IMR-90 (cell line): ENCODE results near the gene SLC25A22. TPM values are rescaled to one million over a fixed set of nuclear protein-coding genes. Genes with fewer than 3 reads are reported as not detected.
A peak's percentile ranks its signal among the peaks of the same experiment; 100 is the strongest.

Experiments
- ATAC-seq: fragments of 200-7000 bp; cut with Tn5 transposase; 2 replicates; pipeline ENCODE4 v1.9.1; 2020; ENCODE audit warnings: low read depth, mild to moderate bottlenecking, moderate library complexity
- BruUV-seq: library from RNA; stranded (reverse); fragments of 400-500 nt; replicated peaks from 2 replicates; lab custom pipeline; 2021; lab: Mats Ljungman, UMichigan
- CTCF ChIA-PET: fragments of 300-600 bp; formaldehyde crosslinking; extraction: SDS; loops from one replicate; lab custom pipeline; 2021; ENCODE audit warnings: antibody characterized with exemption; lab: Yijun Ruan, JAX
- POLR2A ChIA-PET: fragments of 300-600 bp; sonication (Branson Sonifier 250); formaldehyde crosslinking; loops from one replicate; lab custom pipeline; 2022; ENCODE audit warnings: antibody characterized with exemption; ENCODE audit not compliant: unreplicated experiment; lab: Charles Lee
- DNase-seq: peaks from one replicate; pipeline ENCODE4 v3.0.0; 2013
- H2AFZ ChIP-seq: replicated peaks from 2 replicates; pipeline ENCODE3; 2013; ENCODE audit warnings: low read length, mild to moderate bottlenecking; ENCODE audit not compliant: poor library complexity
- H2AK5ac ChIP-seq: 2 replicates; pipeline ENCODE4 v1.6.1; 2013; ENCODE audit warnings: low read depth, low read length, inconsistent platforms
- H2AK9ac ChIP-seq: replicated peaks from 2 replicates; pipeline ENCODE3; 2013; ENCODE audit warnings: mild to moderate bottlenecking, low read depth, low read length, moderate library complexity; ENCODE audit not compliant: poor library complexity
- H2BK120ac ChIP-seq: 2 replicates; pipeline ENCODE4 v1.6.1; 2013; ENCODE audit warnings: low read depth, low read length, inconsistent platforms
- H2BK15ac ChIP-seq: 3 replicates; pipeline ENCODE4 v1.6.1; 2013; ENCODE audit warnings: low read depth, low read length, inconsistent platforms
- H2BK20ac ChIP-seq: 2 replicates; pipeline ENCODE4 v1.6.1; 2013; ENCODE audit warnings: low read depth, mild to moderate bottlenecking, inconsistent platforms, low read length, moderate library complexity
- H2BK5ac ChIP-seq: 2 replicates; pipeline ENCODE4 v1.6.1; 2013; ENCODE audit warnings: mild to moderate bottlenecking, low read depth, low read length, inconsistent platforms; ENCODE audit not compliant: poor library complexity, severe bottlenecking
- H3K14ac ChIP-seq: replicated peaks from 2 replicates; pipeline ENCODE4 v1.6.1; 2013; ENCODE audit warnings: low read depth, low read length, inconsistent platforms
- H3K18ac ChIP-seq: 2 replicates; pipeline ENCODE4 v1.6.1; 2013; ENCODE audit warnings: low read depth, low read length, control low read depth
- H3K23ac ChIP-seq: 2 replicates; pipeline ENCODE4 v1.6.1; 2013; ENCODE audit warnings: low read depth, low read length, inconsistent platforms
- H3K27ac ChIP-seq: 2 replicates; pipeline ENCODE4 v1.5.1; 2013; ENCODE audit warnings: mild to moderate bottlenecking, control low read depth, low read length; ENCODE audit not compliant: insufficient read depth
- H3K27me3 ChIP-seq: 2 replicates; pipeline ENCODE4 v1.6.1; 2013; ENCODE audit warnings: low read length; ENCODE audit not compliant: control insufficient read depth, insufficient read depth
- H3K36me3 ChIP-seq: 2 replicates; pipeline ENCODE4 v1.6.1; 2013; ENCODE audit warnings: low read length, mixed read lengths; ENCODE audit not compliant: control insufficient read depth, insufficient read depth
- H3K4ac ChIP-seq: 2 replicates; pipeline ENCODE4 v1.6.1; 2013; ENCODE audit warnings: low read depth, low read length, inconsistent platforms
- H3K4me1 ChIP-seq: 2 replicates; pipeline ENCODE4 v1.6.1; 2013; ENCODE audit warnings: low read length, mixed read lengths; ENCODE audit not compliant: control insufficient read depth, insufficient read depth
- H3K4me2 ChIP-seq: 2 replicates; pipeline ENCODE4 v1.6.1; 2013; ENCODE audit warnings: low read depth, mild to moderate bottlenecking, control low read depth, low read length, moderate library complexity
- H3K4me3 ChIP-seq: 2 replicates; pipeline ENCODE4 v1.5.1; 2013; ENCODE audit warnings: low read depth, mild to moderate bottlenecking, control low read depth, low read length, moderate library complexity; ENCODE audit not compliant: insufficient read depth
- H3K56ac ChIP-seq: 2 replicates; pipeline ENCODE4 v1.6.1; 2013; ENCODE audit warnings: low read length, inconsistent platforms; ENCODE audit not compliant: insufficient read depth; ENCODE audit errors: extremely low read depth
- H3K79me1 ChIP-seq, 2 experiments: 2 replicates each; pipeline ENCODE4 v1.6.1; 2013; ENCODE audit warnings: low read length in 2 of 2, inconsistent platforms in 1 of 2, low read depth in 1 of 2
- H3K9ac ChIP-seq: 2 replicates; pipeline ENCODE4 v1.6.1; 2013; ENCODE audit warnings: low read depth, low read length, control low read depth
- H3K9me1 ChIP-seq: 2 replicates; pipeline ENCODE4 v1.6.1; 2013; ENCODE audit warnings: low read length, inconsistent platforms; ENCODE audit not compliant: insufficient read depth
- H3K9me3 ChIP-seq: 2 replicates; pipeline ENCODE4 v1.6.1; 2013; ENCODE audit warnings: low read length; ENCODE audit not compliant: control insufficient read depth, insufficient read depth
- H4K20me1 ChIP-seq: 2 replicates; pipeline ENCODE4 v1.6.1; 2013; ENCODE audit warnings: low read length, inconsistent platforms; ENCODE audit not compliant: insufficient read depth
- H4K5ac ChIP-seq: 2 replicates; pipeline ENCODE4 v1.6.1; 2013; ENCODE audit warnings: mild to moderate bottlenecking, low read depth, low read length, control low read depth
- H4K8ac ChIP-seq, 2 experiments: 2 replicates each; pipeline ENCODE4 v1.6.1; 2013; ENCODE audit warnings: low read depth in 2 of 2, low read length in 2 of 2, control low read depth in 1 of 2, inconsistent platforms in 1 of 2
- H4K91ac ChIP-seq: 2 replicates; pipeline ENCODE4 v1.6.1; 2013; ENCODE audit warnings: low read depth, low read length, inconsistent platforms; ENCODE audit not compliant: insufficient read depth
- MAFK ChIP-seq: IDR thresholded peaks from 2 replicates; pipeline ENCODE4 v1.6.1; 2012; ENCODE audit warnings: low read depth, low read length, improper control_type of control experiment
- NFE2L2 ChIP-seq: fragments of 150-350 bp; IDR thresholded peaks from 2 replicates; pipeline ENCODE4 v1.6.1; 2016; ENCODE audit warnings: low read depth, mild to moderate bottlenecking, low read length
- WGBS, 2 experiments: methylation state at CpG; one replicate each; pipeline versions ENCODE4 v1.1.5 to v1.1.7; 2013; ENCODE audit warnings: missing lambda C conversion rate in 2 of 2; ENCODE audit not compliant: insufficient read length in 1 of 2; ENCODE audit errors: extremely low coverage in 2 of 2; 5-methylcytosine and 5-hydroxymethylcytosine counted together
- dilution Hi-C: fragments of 300-500 bp; cut with HindIII; formaldehyde crosslinking; loops from one replicate; pipeline ENCODE4 v1.14.3; 2018; ENCODE audit warnings: low sequenced_read_pairs; ENCODE audit not compliant: unreplicated experiment
- in situ Hi-C: fragments of 300-500 bp; cut with MboI; formaldehyde crosslinking; loops from 3 replicates; pipeline ENCODE4 v1.14.3; 2019; ENCODE audit warnings: low sequenced_read_pairs, inconsistent platforms, mixed read lengths
- intact Hi-C: fragments of 100-400 bp; cut with micrococcal nuclease; formaldehyde crosslinking; loops from 2 replicates; pipeline ENCODE4 v1.10.0; 2022
- polyA plus RNA-seq, 3 experiments: library from polyadenylated mRNA; depleted of rRNA; stranded (reverse); fragments of >200 nt; gene quantifications; 2 replicates each; pipeline ENCODE4 v1.2.3, GENCODE V29; 2012; ENCODE audit warnings: low replicate concordance in 1 of 3
- total RNA-seq: library from RNA; depleted of rRNA; stranded (reverse); fragments of >200 nt; gene quantifications from 2 replicates; pipeline ENCODE4 v1.2.3, GENCODE V29; 2012
- TF ChIP-seq, protein P1 (sequence below): fragments of 150-350 bp; IDR thresholded peaks from 2 replicates; pipeline ENCODE4 v1.6.1; 2016; ENCODE audit warnings: low read depth, mild to moderate bottlenecking, low read length, moderate library complexity, borderline replicate concordance

The SLC25A22 gene
- total and polyA plus RNA-seq, 2 of the 4 experiments (the other 2 are of a cell fraction), result 8.2 to 41.3 TPM

DNA sequence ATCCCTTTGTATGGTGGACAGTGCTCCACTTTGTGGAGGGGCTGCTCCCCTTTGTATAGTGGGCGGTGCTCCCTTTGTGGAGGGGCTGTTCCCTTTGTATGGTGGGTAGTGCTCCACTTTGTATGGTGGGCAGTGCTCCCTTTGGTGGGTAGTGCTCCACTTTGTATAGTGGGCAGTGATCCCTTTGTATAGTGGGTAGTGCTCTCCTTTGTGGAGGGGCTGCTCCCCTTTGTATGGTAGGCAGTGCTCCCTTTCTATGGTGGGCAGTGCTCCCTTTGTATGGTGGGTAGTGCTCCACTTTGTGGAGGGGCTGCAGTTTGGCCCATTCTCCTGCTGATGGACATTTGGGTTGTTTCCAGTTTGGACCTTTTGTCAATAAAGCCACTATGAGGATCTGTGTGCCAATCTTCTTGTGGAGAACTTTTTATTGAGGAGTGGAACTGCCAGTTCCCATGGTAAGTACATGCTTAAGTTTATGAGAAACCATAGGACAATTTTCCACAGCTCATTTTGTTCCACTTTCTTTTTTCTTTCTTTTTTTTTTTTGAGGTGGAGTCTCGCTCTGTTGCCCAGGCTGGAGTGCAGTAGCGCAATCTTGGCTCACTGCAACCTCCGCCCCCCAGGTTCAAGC lies 55.4 kb downstream of the SLC25A22 start:
- dilution Hi-C loops (no loop called here), in situ Hi-C loops (no loop called here), intact Hi-C loops (no loop called here)
- Histone ChIP-seq H4K8ac (no peak overlapping the region), H4K91ac (no peak overlapping the region), H3K9me1 (peaks cover 6% of the 10 kb centered on the region; the same call in 1 of the 2 replicates), H3K4me1 (0 out of 2 replicates have a peak, but pooled peaks cover 1% of the 10 kb centered on the region), H2BK120ac (no peak overlapping the region), H3K23ac (no peak overlapping the region), H2AK5ac (no peak overlapping the region), H3K9me3 (no peaks in the 10 kb centered on the region), H2BK5ac (no peak overlapping the region), H3K14ac (no peak overlapping the region), H3K79me1 (peaks cover 0 to 6% of the 10 kb centered on the region in 2 experiments; a peak in 1 of 4 replicates), H3K9ac (no peak overlapping the region), H3K56ac (no peak overlapping the region), H2BK20ac (no peak overlapping the region), H3K4me2 (no peak overlapping the region), H3K4ac (no peak overlapping the region), H2AFZ (peak overlapping the region; percentile 7), H3K4me3 (no peak overlapping the region), H4K5ac (no peak overlapping the region), H2BK15ac (no peak overlapping the region), H3K36me3 (no peaks in the 10 kb centered on the region), H2AK9ac (no peak overlapping the region), H3K27me3 (peaks cover 3% of the 10 kb centered on the region; the same call in 1 of the 2 replicates), H4K20me1 (no peaks in the 10 kb centered on the region), H3K18ac (no peak overlapping the region), H3K27ac (no peak overlapping the region)
- no TSS peak for BruUV-seq
- TF ChIP-seq, protein P1, sequence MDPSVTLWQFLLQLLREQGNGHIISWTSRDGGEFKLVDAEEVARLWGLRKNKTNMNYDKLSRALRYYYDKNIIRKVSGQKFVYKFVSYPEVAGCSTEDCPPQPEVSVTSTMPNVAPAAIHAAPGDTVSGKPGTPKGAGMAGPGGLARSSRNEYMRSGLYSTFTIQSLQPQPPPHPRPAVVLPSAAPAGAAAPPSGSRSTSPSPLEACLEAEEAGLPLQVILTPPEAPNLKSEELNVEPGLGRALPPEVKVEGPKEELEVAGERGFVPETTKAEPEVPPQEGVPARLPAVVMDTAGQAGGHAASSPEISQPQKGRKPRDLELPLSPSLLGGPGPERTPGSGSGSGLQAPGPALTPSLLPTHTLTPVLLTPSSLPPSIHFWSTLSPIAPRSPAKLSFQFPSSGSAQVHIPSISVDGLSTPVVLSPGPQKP, result no peak
- no peak for TF ChIP-seq MAFK
- TF ChIP-seq NFE2L2, result no peak
- ATAC-seq (no peak), DNase-seq (no peak)
- POLR2A ChIA-PET, result no interaction called here
- CTCF ChIA-PET, result no interaction called here
- WGBS, 2 experiments, result no CpG with 5 or more reads among the region's 4 CpGs
